Astrocyte of the hippocampus (primary cell): ENCODE data around the gene GPC3.

Source experiments
- DNase-seq: peaks from one replicate; pipeline ENCODE4 v3.0.0; 2011; ENCODE audit warnings: low read depth, low spot score

The GPC3 gene

GRCh38 chrX:133926809-133927208, 58.6 kb downstream of the GPC3 start:
- DNase-seq, result no peak

DNA sequence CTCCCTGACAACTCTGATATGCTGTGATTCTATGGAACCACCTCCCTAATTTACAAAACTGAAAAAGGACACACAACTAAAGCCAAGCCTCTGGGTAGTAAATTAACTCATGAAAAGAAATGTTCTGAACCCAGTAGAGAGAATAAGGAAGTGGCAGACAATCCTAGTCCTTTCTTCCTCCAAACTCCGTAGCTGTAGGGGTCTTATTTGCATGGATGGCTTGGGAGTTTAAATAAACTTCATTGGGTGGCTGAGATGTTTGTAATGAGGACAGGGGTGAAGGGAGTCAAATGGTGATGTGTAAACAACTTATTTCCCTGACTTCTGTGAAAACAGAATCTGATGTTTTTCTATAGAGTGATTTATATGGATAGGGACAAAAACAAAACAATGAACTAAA, 59.3 kb downstream of the GPC3 start:
- DNase-seq, result no peak

- no peak for DNase-seq
Observed at GRCh38 chrX:133924548-133924947, 60.8 kb downstream of the GPC3 start.

- no peak for DNase-seq
Observed at GRCh38 chrX:133923548-133923947, 61.8 kb downstream of the GPC3 start.

- DNase-seq, result no peak
Observed at GRCh38 chrX:133923113-133923512, 62.3 kb downstream of the GPC3 start.

GRCh38 chrX:133922390-133922771, 63.0 kb downstream of the GPC3 start:
- no peak for DNase-seq

DNA sequence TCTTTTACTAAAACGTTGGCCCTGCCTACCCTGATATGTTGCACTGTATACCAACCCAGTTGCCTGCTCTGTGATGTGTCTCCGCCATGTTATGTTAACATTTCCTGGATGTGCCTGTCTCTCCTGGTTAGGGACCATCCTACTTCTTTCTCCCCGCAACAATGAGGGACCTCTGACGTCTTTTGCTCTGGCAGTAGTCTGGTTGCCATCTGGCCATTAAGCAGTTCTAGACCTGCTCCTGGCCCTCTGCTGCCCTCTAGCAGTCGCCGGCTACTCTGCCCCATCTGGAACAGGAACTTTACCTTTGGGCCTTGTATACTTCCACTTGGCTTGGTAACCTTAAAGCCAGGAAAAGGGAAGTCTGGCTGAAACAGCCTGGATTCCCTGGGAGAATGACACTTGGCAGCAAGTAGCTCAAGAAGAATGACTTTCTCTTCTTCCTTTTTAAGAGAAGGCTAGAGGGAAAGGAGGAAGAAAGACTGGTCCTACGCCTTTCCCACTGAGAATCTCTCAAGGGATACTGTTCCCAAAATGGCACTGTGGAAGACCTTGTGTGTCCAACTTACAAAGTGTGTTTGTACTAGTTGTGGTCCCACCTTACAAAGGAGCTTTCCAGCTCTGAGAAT, 63.5 kb downstream of the GPC3 start:
- peak; percentile 28 for DNase-seq

GRCh38 chrX:133921086-133921485, 64.3 kb downstream of the GPC3 start:
- DNase-seq, result no peak

DNA sequence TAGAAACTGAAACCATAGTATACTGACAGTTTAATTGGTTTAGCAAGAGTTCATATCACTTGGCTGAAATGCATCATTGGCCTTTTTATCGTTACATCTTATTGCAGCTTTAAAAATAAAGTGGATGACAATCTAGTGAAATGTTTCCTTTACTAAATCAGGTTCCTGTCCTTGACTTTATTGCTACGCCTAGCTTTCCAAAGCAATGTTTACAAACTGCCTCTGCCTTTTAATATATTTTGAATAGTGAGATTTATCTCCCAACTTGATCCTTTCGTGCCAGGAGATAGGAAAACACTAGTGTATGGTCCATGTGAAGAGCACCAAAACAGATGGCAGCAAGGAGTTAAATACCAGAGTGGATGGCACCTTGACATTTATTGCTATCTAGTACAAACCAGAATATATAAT, 67.0 kb downstream of the GPC3 start:
- no peak for DNase-seq

- DNase-seq, result no peak
Observed at GRCh38 chrX:133916984-133917722, 68.2 kb downstream of the GPC3 start.

- DNase-seq, result no peak
Observed at GRCh38 chrX:133913658-133914388, 71.6 kb downstream of the GPC3 start.

GRCh38 chrX:133913009-133913408, 72.4 kb downstream of the GPC3 start:
- DNase-seq, result no peak

GRCh38 chrX:133911825-133912495, 73.4 kb downstream of the GPC3 start:
- peak; percentile 23 for DNase-seq

DNA sequence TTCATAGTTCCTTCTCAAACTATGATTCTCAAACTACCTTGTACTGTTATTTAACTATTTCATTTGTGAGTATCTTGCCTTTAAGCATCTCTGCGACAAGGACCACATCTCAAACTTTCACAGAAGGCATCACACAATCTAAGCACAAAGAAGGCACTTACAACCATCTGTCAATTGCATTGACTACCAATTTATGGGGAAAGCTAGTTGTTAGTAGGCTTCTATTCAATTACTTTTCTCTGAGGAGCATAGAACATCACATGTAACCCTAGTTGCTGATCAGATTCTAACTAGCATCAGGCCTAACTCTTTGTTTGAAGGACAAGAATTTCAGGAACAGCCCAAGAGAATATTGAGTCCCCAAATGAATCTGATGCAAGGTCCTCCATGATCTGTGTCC, 74.9 kb downstream of the GPC3 start:
- no peak for DNase-seq

DNA sequence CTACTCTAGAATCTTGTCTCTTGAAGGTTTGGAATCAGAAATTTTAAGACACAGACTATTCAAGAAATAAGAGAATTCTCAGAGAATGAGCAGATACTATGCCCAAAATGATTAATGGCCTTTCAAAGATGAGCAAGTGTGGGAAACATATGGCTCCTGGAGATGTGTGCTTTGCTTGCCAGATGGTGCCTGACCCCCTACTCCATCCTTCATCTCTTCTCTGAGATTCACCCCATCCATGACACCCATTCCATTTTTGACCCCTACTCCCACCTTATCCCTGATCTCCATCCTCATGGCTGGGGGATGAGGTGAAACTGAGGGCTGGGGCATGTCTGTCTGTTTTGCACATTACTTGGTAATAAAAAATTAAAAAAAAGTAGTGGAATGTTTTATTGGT, 75.5 kb downstream of the GPC3 start:
- no peak for DNase-seq

- DNase-seq, result no peak
Observed at GRCh38 chrX:133908223-133908955, 77.0 kb downstream of the GPC3 start.

- no peak for DNase-seq
Observed at GRCh38 chrX:133907606-133908005, 77.8 kb downstream of the GPC3 start.

- no peak for DNase-seq
Observed at GRCh38 chrX:133905305-133905704, 80.1 kb downstream of the GPC3 start.

- peak; percentile 58 for DNase-seq
Observed at GRCh38 chrX:133897593-133898163, 87.7 kb downstream of the GPC3 start.

- no peak for DNase-seq
Observed at GRCh38 chrX:133892337-133892736, 93.1 kb downstream of the GPC3 start.

- DNase-seq, result no peak
Observed at GRCh38 chrX:133888984-133889383, 96.4 kb downstream of the GPC3 start.
